GM18858 (cell line): ENCODE data around the gene TENM3.

Experiments
- ATAC-seq: cut with Tn5 transposase; IDR thresholded peaks from one replicate; pipeline ENCODE4 v1.9.1; 2021; ENCODE audit not compliant: unreplicated experiment

The TENM3 gene

DNA sequence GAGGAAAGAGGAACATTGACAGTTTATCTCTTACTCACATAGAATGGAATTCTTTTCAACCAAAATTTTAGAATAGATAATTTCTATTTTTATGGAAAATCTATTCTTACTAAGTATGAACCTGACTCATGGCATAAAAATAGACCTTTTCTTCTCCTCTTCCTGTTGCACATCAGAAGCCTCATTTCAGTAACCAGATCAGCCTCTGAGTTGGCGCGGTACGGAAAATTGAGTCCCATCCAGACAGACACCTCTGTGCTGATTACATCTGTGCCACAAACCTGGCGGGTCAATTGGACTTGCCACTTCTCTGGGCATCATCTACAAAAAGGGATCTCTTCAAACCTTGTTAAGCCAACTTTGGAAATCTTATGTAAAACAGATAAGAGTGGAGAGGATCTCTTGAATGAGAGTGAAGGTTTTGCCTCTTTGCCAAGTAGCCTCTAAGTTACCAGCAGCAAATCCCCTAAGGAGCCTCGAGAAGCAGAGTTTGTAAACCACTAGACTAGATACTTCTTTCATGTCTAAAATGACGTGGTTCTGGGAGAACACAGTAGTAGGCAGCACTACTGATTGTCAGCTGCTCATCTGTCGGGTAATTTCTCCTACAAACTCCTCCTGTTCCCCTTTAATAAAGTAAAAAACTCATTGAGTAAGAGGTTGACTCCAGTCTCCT is 37.4 kb downstream of the TENM3 start:
- ATAC-seq = no peak

DNA sequence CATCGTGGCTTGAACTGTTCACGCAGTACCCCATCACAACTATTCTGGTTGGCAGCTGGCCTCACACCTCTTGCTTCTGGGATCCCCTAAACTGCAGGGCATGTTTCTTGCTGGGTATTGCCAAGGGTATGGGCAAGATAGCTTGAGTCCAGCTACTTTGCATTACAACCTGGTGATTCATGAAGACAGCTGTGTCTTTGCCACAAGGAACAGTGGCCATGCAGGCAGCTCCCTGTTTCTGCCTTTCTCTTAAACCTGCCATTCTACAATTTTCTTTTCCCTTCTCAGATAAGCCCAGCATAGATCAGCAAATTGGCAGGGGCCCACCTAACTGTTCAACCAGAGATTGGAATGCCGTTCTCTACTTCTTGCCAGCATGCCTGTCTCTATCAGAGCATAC is 42.8 kb downstream of the TENM3 start:
- ATAC-seq = no peak

DNA sequence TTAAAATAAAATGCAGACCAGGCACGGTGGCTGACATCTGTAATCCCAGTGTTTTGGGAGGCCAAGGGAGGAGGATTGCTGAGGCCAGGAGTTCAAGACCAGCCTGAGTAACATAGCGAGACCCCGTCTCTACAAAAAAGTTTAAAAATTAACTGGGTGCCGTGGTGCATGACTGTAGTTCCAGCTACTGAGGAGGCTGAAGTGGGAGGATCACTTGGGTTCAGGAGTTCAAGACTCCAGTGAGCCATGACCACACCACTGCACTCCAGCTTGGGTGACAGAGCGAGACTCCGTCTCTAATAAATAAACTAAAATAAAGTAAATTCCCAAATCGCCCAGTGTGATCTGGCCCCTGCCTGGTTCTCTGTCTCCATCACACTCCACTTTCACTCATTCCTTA is 43.7 kb downstream of the TENM3 start:
- no peak for ATAC-seq

DNA sequence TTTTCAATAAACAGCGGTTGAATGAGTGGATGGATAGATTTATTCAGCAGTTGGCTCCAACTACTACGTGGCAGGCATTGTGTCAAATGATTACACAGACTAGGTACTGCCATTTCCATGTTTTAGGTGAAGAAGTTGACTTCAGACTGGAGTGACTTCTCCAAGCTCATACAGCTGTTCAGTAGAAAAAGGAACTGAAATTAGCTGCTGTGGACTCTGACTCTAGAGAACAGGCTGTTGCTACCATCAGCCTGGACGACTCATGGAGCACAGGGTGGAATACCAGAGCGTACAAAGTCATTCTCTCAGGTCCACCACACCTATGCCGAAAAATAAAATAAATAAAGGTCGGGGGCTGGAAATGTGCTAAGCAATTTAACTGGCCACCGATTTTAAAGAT is 45.3 kb downstream of the TENM3 start:
- ATAC-seq = no peak

DNA sequence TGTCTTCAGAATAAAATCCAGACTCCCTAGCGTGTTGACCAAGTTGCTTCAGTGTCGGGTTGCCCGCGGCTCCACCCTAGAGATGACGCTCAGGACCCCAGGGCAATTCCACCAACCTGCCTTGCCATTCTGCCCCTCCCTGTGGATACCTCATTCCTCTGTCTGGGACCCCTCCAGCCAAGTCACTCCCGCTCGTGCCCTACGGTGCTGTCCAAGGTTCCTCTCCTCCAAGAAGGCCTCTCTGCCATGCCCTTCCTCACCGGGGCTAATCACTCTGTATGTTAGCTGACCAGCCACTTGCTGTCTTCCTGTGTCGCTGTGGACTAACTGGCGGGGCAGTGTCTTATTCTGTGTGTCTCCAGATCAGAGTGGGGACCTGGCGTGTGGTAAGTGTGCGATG is 46.6 kb downstream of the TENM3 start:
- ATAC-seq = no peak

DNA sequence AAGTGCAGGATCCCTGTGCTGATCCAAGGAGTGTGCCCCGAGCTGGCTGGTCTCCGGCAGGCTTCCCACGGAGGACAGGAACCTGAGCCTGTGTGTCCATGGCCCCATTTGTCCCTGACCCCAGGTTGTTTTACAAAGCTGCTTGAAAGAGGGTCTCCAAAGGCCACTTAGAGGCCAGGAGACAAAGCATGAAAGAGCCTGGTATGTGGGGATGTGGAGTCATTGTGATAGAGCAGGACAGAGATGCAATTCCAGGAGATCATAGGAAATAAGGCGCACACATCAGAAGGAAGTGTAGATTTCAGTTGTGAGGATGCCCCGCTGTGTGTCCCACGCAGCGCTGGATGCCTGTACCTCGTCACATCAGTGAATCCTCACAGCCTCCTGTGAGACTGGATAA is 48.0 kb downstream of the TENM3 start:
- ATAC-seq = no peak

DNA sequence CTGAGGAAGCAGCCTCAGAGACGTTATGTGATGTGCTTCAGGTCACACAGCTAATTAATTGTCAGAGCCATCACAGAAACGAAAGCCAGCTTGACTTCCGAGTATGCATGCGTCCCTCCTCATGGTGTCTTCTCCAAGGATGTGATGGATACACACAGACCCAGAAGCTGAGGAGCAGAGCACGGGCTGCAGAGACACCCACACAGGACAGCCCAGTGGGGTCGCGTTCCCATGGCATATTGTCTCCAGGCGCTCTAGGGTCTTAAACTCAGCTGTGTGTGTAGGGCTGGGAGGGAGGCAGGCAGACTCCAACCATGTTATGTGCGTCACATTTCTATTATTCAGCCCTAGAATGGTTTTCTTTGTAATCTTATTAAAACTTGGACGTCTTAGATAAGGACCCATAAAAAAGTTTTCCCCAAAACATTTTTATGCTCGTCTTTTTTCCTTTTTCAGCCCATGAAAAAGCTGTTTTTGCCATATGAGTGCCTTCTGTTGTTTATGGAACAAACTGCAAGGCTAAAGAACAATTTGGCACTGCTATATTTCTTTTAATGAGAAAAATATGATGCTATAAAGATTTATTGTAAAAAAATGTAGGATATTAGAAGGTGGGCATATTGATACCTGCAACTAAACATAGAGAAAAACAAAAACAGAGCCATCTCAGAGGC is 48.5 kb downstream of the TENM3 start:
- no peak for ATAC-seq

DNA sequence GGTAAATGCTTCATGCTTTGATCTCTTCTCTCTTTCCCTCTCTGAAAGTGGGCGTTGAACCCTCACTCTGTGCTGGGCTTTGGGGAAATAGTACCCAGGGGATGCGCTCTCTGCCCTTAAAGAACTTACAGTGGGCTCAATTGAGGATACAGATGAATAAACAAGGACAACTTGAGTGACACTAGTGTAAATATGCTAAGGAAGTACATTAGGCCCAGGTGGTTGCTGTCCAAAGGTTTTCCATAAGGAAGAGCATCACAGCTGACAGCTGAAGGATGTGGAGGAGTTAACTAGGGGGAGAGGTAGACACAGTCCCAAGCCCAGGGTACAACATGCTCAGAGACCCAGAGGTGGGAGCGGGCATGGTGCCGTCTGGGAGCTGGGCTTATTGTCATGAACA is 49.4 kb downstream of the TENM3 start:
- no peak for ATAC-seq

DNA sequence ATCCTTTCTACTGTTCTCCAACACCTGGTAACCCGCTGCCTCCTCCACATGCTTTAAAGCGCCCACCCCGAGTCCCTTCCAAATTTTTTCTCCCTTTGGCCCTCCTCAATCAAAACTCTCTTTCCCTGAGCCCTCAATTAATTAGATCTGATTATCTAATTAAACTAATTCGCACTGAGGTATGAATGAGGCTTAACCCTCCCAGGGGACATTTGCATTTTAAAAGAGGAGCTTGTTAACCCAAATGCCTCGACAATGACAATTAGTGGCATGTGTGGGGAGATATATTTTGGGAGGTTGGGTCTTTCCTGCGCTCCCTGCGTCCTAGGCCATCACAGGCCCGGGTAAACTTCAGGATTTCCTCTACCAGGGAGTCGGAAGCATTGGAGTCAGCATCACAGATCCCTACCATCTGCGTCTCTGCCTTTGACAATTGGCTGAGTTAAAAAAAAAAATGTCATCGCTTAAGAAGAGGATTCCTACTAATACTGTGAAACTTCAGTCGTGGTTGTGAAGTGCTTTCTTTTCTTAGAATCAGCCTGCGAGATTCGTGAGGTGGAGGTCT is 50.6 kb downstream of the TENM3 start:
- ATAC-seq = no peak

DNA sequence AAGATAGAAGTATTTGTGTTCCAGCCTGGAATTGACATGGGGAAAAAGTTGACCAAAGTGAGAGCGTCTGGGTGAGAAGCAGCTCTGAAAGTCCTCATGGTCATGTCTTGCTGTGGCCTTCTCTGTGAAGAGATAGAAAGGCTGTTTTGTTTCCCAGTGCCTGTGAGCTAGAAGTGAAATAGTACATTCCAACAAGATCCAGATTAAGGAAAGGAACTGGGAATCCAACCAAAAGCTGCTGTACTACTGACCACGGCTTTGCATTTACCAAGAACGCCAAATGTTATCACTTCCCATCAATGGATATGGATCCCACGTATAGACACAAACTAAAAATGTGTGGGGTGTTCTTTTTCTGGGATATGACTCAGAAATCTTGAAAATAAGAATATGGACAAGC is 51.2 kb downstream of the TENM3 start:
- ATAC-seq = no peak

DNA sequence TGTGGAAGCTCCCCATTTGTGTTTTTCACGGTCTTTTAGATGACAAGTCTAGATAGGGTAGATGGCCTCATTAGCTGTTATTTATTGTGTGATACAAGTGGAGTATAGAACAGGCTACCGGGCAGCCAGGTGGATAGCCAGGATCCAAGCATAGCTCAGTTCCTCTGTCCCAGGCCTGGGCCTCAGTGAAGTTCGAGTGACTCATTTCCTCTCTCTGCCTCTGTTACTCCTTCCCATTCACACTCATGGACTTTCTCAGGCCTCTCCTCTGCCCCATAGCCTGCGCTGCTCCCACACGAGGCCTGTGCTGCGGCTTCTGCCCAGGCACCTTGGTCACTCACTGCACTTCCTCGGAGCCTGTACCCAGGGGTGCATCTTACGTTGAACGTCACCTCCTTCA is 54.5 kb downstream of the TENM3 start:
- ATAC-seq = no peak

DNA sequence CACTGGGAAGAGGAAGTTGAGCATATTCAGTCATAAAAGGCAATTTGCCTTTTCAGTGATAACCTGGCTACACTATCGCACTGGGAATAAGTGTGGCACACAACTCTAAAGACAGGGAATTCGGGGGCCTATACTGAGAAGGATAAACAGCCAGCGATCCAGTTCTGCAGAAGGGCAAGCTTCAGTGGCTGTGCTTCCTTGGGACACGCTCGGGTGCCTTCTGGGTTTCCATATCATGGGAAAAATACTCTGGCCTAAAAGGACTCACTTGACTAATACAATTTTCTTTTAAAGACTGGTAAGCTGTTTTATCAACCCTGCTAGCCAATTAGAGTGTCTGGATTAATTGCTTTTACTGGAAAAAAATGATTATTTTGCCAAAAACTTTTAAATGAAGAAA is 58.5 kb downstream of the TENM3 start:
- no peak for ATAC-seq

DNA sequence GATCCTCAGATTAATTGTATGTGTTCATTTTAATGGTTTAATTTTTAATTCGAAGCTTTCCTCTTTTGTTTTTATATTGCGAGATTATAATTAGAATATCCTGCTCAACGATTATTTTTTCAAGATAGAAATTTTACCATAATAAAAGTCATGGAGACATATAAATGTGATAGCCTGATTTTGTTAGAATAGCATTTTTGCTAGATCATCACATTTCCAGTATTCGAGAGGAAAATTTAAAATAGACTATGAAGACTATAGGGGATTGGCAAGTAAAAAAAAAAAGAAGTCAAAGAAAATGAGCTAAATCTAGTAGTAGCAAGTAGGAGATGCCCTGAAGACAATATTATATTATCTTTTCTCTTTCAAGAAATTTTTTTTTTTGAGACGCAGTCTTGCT is 60.6 kb downstream of the TENM3 start:
- ATAC-seq = no peak

DNA sequence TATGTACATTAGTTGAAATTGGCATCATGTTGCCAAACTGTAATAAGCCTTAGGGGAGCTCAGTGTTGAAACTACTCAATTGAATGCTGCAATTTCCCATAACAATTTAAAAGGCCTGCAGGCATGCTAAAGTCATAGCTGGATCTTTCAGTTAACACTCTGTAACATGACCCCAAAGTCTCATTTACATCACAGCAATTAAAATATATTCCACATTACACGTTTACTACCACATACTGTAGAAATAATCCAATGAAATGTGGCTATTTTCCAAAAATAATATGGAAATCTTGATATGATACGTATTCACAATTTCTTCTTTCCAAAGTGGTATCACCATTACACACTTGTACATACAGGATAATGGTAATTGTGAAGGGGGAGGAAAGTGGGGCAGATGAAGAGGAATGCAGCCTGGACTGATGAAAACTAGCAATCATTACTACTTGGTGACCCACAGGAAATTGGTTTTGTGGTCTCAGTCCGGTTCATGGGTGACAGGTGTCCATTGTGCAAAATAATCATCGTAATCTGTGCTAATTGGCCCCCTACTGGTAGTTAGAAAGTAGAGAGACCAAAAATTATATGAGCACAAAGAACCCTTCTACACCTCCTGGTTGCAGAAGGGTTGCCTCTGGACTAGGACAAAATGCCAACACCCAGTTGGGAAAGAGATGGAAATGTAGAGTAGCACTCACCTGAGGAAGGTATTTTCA is 63.7 kb downstream of the TENM3 start:
- ATAC-seq = no peak

DNA sequence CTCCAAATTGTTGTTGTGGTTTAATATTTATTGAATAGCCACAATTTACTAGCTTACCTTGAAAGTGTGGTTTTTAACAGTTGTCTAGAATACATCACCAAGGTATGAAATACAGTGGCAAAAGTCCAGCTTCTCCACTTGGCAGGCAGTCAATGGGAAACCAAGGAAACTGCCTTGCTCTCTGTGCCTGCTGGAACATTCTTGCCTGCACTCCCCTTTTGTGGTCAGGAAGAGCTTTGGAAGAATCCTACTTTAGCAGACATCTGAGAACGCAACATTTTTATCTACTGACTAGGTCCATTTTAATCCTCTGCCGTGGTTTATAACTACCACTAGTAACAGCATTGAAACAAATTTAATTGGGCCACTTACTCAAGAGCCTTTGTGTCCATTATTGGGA is 64.5 kb downstream of the TENM3 start:
- ATAC-seq = no peak

DNA sequence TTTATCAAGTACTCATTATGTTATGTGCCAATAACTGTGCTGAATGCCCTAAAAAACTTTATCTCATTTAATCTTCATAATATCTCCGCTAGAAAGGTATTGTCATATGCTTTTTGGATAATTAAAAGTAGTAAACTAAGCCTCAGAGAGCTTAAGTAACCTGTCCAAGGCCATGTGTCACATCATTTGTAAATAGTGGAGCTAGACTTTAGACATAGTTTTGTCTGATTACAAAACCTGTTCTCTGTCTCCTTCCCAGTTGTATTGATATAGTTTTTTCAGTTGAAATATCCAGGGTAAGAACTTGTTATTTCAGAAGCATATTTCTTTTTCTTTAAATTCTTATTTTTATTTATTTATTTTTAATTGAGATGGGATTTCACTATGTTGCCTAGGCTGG is 66.7 kb downstream of the TENM3 start:
- ATAC-seq = no peak

DNA sequence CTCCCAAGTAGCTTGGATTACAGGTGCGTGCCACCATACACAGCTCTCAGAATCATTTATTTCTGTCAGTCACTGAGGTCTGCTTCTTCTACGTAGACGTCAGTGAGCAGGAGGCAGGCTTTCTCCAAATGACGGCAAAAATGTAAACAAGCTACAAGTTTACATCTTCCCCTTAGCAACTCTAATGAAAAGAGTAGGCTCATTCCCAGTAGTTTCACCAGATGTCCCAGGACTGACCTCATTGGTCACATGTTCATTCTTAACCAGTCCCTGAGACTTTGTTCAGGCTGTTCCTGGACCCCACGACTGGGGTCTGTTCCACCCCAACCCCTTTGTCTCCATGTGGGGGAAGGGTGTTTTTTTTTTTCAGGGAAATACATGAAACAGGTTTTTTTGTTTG is 67.1 kb downstream of the TENM3 start:
- ATAC-seq = no peak

DNA sequence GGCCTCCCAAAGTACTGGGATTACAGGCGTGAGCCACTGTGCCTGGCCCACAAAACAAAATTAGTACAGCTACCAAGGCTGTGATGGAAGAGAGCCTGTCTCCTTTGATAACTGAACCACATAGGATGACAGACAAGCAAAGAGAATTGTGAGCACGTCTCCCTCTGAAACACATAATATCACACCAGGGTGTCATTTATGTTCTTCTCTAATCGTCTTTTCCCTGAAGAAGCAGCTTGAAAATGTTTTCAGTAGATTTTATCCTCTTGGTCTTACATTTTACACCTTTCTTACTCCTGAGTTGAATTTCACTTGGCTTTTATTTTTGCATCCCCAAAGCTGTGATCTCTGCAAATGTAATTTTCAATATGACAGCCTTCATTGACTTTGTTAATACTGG is 67.8 kb downstream of the TENM3 start:
- no peak for ATAC-seq

DNA sequence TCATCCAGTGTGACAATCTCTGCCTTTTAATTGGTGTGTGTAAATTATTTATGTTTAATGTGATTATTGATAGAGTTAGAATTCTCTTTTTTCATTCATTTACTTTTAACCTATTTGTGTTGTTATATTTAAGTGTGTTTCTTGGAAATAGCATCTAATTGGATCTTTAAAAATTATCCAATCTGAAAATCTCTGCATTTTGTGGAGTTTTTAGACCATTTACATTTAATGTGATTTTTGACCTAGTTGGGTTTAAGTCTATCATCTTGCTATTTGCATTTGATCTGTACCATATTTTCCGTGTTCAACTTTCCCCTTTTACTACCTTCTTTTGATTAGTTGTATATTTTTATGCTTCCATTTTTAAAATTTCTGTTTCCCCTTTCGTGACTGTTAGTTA is 71.3 kb downstream of the TENM3 start:
- no peak for ATAC-seq

DNA sequence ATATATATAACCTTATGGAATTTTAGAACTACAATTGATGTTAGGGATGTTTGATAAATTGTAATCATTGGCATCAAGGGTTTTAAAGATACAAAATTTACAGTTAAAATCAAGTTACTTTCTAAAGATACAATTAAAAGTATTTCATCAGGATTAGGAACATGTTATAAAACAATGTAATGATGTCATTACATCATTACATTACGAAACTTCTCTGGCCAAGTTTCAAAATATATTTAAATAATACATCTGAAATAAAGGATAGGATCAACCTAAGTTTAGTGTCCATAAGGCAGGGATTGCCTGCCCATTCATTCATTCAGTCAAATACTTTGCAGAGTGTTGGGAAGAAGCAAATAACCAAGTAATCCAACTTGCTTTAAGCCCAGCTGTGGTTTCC is 75.1 kb downstream of the TENM3 start:
- no peak for ATAC-seq

DNA sequence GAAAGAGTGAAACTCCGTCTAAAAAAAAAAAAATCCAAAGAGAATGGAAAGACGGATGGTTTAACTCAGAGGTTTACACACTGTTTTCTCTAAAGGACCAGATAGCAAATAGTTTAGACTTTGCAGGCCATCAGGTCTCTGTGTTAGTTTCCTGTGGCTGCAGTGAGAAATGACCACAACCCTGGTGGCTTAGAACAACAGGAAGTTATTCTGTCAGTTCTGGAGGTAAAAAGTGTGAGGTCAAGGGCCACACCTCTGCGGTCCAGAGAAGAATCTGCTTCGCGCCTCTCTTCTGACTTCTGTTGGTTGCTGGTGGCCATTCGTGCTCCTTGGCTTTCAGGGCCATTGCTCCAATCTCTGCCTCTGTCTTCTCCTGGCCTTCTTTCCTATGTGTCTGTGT is 76.9 kb downstream of the TENM3 start:
- no peak for ATAC-seq

DNA sequence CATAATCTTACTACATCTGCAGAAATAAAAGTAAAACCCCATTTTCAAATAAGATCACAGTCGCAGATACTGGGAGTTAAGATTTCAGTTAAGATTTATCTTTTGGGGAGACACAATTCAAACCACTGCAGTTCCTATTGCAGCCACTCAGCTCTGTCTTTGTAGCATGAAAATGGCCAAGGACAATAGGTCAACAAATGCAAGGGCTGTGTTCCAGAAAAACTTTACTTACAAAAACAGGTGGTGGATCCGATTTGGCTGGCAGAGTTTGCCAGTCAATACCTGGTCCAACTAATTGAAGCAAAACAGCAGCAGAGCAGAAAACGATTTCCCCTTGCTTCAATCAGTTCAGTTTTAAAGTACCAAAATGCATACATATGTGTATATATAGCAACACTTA is 77.4 kb downstream of the TENM3 start:
- ATAC-seq = no peak
